ENCODE data around the gene PAMR1.

PAMR1 gene

GRCh38 chr11:35427071-35427470, 98.3 kb downstream of the PAMR1 start:
- Histone ChIP-seq H3F3A (ENCODE audit: insufficient read depth) (no peaks in the 10 kb centered on the region), H3K4me3 (ENCODE audit: insufficient read depth, low read length, poor library complexity, severe bottlenecking) (no peak overlapping the region), H2AFZ (ENCODE audit: low read depth, low read length, severe bottlenecking) (no peak overlapping the region), H3K79me2 (ENCODE audit: insufficient read depth, low read length) (no peaks in the 10 kb centered on the region), H3K9ac (ENCODE audit: low read length) (no peak overlapping the region), H3K27me3 (ENCODE audit: low read length) (no peaks in the 10 kb centered on the region), H3K9me3 (ENCODE audit: insufficient read depth, low read length) (no peaks in the 10 kb centered on the region), H3K27ac (ENCODE audit: low read depth, low read length) (no peak overlapping the region), H4K20me1 (ENCODE audit: low read depth, low read length) (no peaks in the 10 kb centered on the region), H3K4me2 (ENCODE audit: low read depth, low read length, poor library complexity, severe bottlenecking) (no peak overlapping the region), H3K9me2 (replicated peaks; ENCODE audit: insufficient read depth, low read length) (no peaks in the 10 kb centered on the region), H3K36me3 (ENCODE audit: low read length) (no peaks in the 10 kb centered on the region)
- TF ChIP-seq CTCF (IDR thresholded peaks at IDR 0.05; ENCODE audit: insufficient read depth, low read length, poor library complexity, severe bottlenecking) (no peak), EZH2phosphoT487 (conservative IDR thresholded peaks at IDR 0.05; ENCODE audit: low read length) (no peak)

- TF ChIP-seq EZH2phosphoT487 (conservative IDR thresholded peaks at IDR 0.05; ENCODE audit: low read length) (no peak), CTCF (IDR thresholded peaks at IDR 0.05; ENCODE audit: insufficient read depth, low read length, poor library complexity, severe bottlenecking) (no peak)
- Histone ChIP-seq H2AFZ (ENCODE audit: low read depth, low read length, severe bottlenecking) (no peak overlapping the region), H3K79me2 (ENCODE audit: insufficient read depth, low read length) (no peaks in the 10 kb centered on the region), H4K20me1 (ENCODE audit: low read depth, low read length) (no peaks in the 10 kb centered on the region), H3K27ac (ENCODE audit: low read depth, low read length) (no peak overlapping the region), H3K4me2 (ENCODE audit: low read depth, low read length, poor library complexity, severe bottlenecking) (no peak overlapping the region), H3K27me3 (ENCODE audit: low read length) (no peaks in the 10 kb centered on the region), H3K36me3 (ENCODE audit: low read length) (no peaks in the 10 kb centered on the region), H3F3A (ENCODE audit: insufficient read depth) (no peaks in the 10 kb centered on the region), H3K4me3 (ENCODE audit: insufficient read depth, low read length, poor library complexity, severe bottlenecking) (no peak overlapping the region), H3K9me3 (ENCODE audit: insufficient read depth, low read length) (no peaks in the 10 kb centered on the region), H3K9me2 (replicated peaks; ENCODE audit: insufficient read depth, low read length) (no peaks in the 10 kb centered on the region), H3K9ac (ENCODE audit: low read length) (no peak overlapping the region)
These were observed 99.1 kb downstream of the PAMR1 start for GRCh38 chr11:35426351-35426750.

GRCh38 chr11:35425603-35426212, 99.7 kb downstream of the PAMR1 start:
- Histone ChIP-seq H3K4me2 (ENCODE audit: low read depth, low read length, poor library complexity, severe bottlenecking) (no peak overlapping the region), H2AFZ (ENCODE audit: low read depth, low read length, severe bottlenecking) (no peak overlapping the region), H3K9me3 (ENCODE audit: insufficient read depth, low read length) (no peaks in the 10 kb centered on the region), H3K27me3 (ENCODE audit: low read length) (no peaks in the 10 kb centered on the region), H4K20me1 (ENCODE audit: low read depth, low read length) (no peaks in the 10 kb centered on the region), H3K4me3 (ENCODE audit: insufficient read depth, low read length, poor library complexity, severe bottlenecking) (no peak overlapping the region), H3F3A (ENCODE audit: insufficient read depth) (no peaks in the 10 kb centered on the region), H3K9me2 (replicated peaks; ENCODE audit: insufficient read depth, low read length) (no peaks in the 10 kb centered on the region), H3K36me3 (ENCODE audit: low read length) (no peaks in the 10 kb centered on the region), H3K9ac (ENCODE audit: low read length) (no peak overlapping the region), H3K27ac (ENCODE audit: low read depth, low read length) (no peak overlapping the region), H3K79me2 (ENCODE audit: insufficient read depth, low read length) (no peaks in the 10 kb centered on the region)
- TF ChIP-seq CTCF (IDR thresholded peaks at IDR 0.05; ENCODE audit: insufficient read depth, low read length, poor library complexity, severe bottlenecking) (no peak), EZH2phosphoT487 (conservative IDR thresholded peaks at IDR 0.05; ENCODE audit: low read length) (no peak)

Data from SU-DHL-6 (cell line).